ENCODE results near the gene NTNG1.

NTNG1 gene

DNA sequence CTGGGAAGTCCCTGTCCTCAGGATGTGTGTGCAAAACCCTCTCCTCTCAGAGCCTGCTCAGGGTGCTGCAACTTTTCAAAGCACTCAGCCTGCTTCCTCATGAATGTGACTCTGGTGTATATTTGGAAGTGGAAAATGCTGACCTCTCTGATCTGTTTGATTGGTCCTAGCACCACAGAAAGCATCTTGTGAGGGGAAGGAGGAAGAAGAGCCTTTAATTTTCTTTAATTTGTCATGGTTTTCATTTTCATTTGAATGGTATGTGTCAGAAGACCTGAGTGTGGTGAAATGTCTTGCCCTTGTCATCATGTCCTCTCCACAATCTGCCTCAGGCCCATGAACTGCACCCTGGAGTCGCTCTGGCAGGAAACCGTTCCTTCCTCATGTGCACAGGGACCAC, 383.5 kb downstream of the NTNG1 start:
- no peak for FAIRE-seq

DNA sequence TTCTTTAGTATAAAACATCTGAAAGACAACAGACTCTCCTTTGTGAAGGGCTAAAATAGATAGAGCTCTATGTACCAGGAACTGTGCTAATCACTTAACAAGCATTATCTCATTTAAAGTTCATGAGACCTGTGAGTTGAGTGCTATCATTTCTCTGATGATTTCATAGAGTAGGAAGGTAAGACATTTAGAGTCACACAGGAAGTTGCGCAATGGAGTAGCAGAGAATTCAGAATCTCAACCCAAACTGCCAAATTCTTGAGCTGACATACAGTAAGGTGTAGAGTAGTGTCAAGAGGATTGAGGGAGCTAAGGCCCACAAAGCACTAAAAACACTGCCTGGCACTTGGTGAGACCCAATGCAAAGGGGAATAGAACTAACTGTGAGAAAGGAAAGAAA, 384.3 kb downstream of the NTNG1 start:
- no peak for FAIRE-seq

DNA sequence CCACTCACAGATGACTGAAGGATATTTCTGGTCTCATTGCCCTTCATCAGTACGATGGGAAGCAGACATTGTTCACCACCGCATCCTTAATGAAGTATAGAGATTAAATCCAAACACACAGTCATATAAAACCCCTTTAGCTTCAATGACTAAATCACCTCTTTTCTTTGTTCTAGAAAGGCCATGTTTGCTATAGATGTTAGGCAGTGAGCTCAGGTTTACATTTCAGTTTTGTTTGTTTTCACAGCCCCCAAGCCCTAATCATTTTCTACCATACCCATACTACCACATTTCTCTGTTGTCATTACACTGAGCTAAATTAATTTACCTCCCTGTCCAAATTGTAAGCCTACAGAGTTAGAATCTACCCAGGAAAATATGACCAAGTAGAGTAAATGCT, 385.1 kb downstream of the NTNG1 start:
- no peak for FAIRE-seq

DNA sequence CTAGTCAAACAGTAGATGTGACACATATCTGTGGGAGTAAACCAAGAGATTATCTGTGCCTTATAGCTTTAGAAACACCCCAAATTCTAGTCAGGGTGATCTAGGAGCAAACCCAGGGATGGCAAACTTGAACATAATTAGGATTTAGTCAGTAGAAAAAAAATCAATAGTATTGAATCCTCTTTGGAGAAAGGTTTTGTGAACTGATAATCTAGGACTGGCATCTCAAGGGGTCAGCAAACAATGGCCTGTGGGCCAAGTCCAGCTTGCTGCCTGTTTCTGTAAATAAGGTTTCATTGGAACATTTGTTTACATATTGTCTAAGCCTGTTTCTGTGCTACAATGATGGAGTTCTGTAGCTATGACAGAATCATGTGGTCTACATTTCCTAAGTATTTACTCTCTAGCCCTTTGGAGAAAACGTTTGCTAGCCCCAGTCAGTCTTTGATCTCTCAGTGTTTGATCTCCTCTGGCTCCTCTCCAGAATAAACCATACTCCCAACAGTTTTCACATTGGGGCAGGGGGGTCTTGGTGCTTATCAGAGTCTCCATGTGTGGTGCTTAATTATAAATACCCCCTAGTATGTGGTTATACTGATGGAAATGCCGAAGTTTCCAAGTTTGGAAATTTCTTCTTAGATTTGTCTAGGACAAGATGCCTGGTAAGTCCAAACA, 385.8 kb downstream of the NTNG1 start:
- no peak for FAIRE-seq

DNA sequence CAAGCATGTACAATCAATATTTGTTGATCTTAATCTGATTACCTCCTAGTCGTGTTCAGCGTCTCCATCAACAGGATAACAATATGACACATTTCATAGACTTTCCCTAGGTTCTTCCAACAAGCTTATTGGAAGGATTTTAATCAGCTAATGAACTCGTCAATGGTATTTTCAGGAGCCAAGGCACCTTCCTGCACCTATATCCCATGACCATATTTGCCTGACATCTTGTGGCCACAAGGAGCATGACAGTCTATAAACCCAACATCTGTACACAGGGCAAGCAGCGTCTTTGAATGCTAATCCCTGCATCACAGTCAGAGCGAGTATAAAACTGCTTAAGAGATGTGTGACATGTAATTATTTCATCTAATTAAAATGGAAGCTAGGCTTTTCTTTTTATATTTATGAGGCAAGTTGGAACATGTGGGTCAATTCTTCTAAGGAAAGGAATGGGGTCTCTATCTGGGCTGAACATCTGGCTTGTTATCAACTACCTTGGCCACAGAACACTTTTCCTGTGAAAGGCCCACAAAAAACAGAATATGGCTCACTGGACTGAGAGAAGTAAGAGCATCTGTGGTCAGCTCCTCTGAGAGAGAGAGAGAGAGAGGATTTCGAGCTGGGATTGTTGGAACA, 388.8 kb downstream of the NTNG1 start:
- no peak for FAIRE-seq

DNA sequence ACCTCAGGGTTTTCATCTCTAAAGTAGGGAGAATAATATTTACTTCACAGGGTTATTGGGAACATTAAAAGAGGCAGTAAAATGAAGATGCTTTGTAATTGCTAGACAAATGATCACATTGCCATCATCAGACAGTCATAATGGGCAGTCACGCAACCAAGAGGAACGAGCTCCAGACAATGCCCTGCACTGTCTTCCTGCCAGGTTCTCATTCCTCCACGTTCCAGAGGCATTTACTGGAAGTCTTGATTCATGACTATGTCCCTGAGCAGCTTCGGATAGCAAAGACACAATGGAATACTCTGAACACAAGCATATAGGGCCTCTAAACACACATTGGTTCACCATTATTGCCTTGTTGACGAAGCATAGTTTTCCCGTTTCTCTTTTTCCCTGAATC, 389.7 kb downstream of the NTNG1 start:
- FAIRE-seq: no peak

DNA sequence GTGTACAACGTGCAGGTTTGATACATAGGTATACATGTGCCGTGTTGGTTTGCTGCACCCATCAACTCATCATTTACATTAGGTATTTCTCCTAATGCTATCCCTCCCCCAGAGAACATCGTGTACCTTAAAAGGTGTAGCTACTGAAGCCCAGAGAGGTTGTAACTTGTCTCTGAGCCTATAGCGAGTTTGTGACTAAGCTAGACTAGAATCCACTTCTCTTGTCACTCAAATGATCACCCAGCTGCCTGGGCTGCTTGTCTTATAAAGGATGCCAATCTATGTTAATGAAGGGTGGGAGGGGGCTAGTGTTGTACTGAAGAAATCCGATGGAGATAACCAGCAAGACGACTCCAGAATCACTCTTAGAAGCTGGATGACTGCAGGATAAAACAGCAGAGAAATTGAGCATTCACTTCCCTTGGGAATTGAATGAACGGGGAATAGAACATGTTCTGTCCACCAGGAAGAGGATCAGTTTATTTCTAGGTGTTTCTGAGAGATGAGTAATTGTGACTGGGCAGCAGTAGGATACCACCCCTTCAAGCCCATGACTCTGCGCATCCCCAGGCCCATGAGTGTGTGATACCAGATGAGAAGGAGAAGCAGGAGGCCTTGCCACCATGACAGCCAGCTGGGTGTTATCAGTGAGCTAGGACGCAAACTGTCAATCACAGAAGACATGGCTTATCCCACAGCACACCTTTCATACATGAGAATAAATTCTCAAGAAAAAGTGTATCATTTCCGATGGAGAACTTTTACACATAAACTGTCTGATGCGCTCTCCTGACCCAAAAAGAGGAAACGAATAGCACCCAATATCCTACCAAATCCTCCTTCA, 390.4 kb downstream of the NTNG1 start:
- FAIRE-seq: no peak

DNA sequence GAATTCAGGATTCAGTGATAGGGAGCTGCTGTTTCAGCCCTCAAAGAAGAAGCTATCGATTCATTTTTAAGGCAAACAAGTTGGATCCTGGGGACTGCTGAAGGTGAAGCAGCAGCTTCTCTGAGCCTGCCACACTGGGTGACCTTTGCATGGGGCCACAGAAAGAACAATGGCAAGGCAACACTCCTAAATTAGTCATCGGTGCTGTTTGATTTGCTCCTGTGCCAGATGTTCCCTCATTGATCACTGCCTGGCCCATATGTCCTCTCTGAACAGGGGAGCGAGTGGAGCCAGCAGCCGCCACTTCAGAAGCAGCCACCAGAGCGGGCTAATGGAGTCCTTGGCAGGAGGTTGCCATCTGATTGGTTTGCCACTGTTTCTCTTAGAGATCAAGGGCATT, 391.5 kb downstream of the NTNG1 start:
- FAIRE-seq: no peak

All from G401.6 (cell line).